Astrocyte (in vitro differentiated cells and primary cell): Measurements from ENCODE around the gene ANKRD34A. TPM values are rescaled to one million over a fixed set of nuclear protein-coding genes. Genes with fewer than 3 reads are reported as not detected.

Experiments used
- DNase-seq: peaks from one replicate; pipeline ENCODE4 v3.0.0-alpha.2; 2010; ENCODE audit warnings: low read depth
- FAIRE-seq: peaks from 2 replicates; lab custom pipeline; 2011; peaks lifted over from hg19 to GRCh38; lab: Jason Lieb, UNC
- H2AFZ ChIP-seq: 2 replicates; pipeline ENCODE4 v1.6.0; 2012; ENCODE audit warnings: low read depth, low read length, inconsistent platforms
- H3K27ac ChIP-seq: 2 replicates; pipeline ENCODE4 v1.5.1; 2011; ENCODE audit warnings: low read depth, low read length, inconsistent platforms
- H3K27me3 ChIP-seq: 2 replicates; pipeline ENCODE4 v1.6.0; 2011; ENCODE audit warnings: low read length, inconsistent platforms; ENCODE audit not compliant: insufficient read depth
- H3K36me3 ChIP-seq: 2 replicates; pipeline ENCODE4 v1.5.1; 2011; ENCODE audit warnings: low read length, inconsistent platforms; ENCODE audit not compliant: insufficient read depth
- H3K4me1 ChIP-seq: 2 replicates; pipeline ENCODE4 v1.5.1; 2011; ENCODE audit warnings: low read length, inconsistent platforms; ENCODE audit not compliant: insufficient read depth
- H3K4me2 ChIP-seq: 2 replicates; pipeline ENCODE4 v1.6.0; 2012; ENCODE audit warnings: low read length, inconsistent platforms
- H3K4me3 ChIP-seq: 2 replicates; pipeline ENCODE4 v1.5.1; 2011; ENCODE audit warnings: low read depth, mild to moderate bottlenecking, low read length, inconsistent platforms; ENCODE audit not compliant: insufficient read depth
- H3K79me2 ChIP-seq: 2 replicates; pipeline ENCODE4 v1.6.0; 2012; ENCODE audit warnings: mild to moderate bottlenecking, low read length, inconsistent platforms; ENCODE audit not compliant: insufficient read depth
- H3K9ac ChIP-seq: 2 replicates; pipeline ENCODE4 v1.6.0; 2012; ENCODE audit warnings: mild to moderate bottlenecking, low read length, inconsistent platforms
- H3K9me3 ChIP-seq: 2 replicates; pipeline ENCODE4 v1.5.1; 2012; ENCODE audit warnings: low read depth, mild to moderate bottlenecking, low read length, inconsistent platforms; ENCODE audit not compliant: insufficient read depth
- H4K20me1 ChIP-seq: 2 replicates; pipeline ENCODE4 v1.6.0; 2012; ENCODE audit warnings: low read length, inconsistent platforms; ENCODE audit not compliant: insufficient read depth
- H3K27ac Mint-ChIP-seq: one replicate; pipeline ENCODE4 v1.8.0; 2021; ENCODE audit warnings: mild to moderate bottlenecking, mixed read lengths; ENCODE audit not compliant: unreplicated experiment
- H3K27me3 Mint-ChIP-seq: one replicate; pipeline ENCODE4 v1.8.0; 2021; ENCODE audit warnings: low read depth, mixed read lengths; ENCODE audit not compliant: unreplicated experiment
- H3K36me3 Mint-ChIP-seq: one replicate; pipeline ENCODE4 v1.8.0; 2021; ENCODE audit warnings: low read depth, mixed read lengths; ENCODE audit not compliant: unreplicated experiment
- H3K4me1 Mint-ChIP-seq: one replicate; pipeline ENCODE4 v1.8.0; 2021; ENCODE audit warnings: low read depth, mixed read lengths; ENCODE audit not compliant: unreplicated experiment
- H3K4me3 Mint-ChIP-seq: one replicate; pipeline ENCODE4 v1.8.0; 2021; ENCODE audit warnings: mild to moderate bottlenecking, moderate library complexity, mixed read lengths; ENCODE audit not compliant: unreplicated experiment
- H3K9me3 Mint-ChIP-seq: one replicate; pipeline ENCODE4 v1.8.0; 2021; ENCODE audit warnings: mild to moderate bottlenecking, mixed read lengths; ENCODE audit not compliant: unreplicated experiment
- CTCF ChIP-seq: IDR thresholded peaks from 2 replicates; pipeline ENCODE4 v1.5.1; 2011; ENCODE audit warnings: low read depth, mild to moderate bottlenecking, inconsistent platforms, low read length, moderate library complexity; ENCODE audit not compliant: insufficient read depth
- EZH2 ChIP-seq: IDR thresholded peaks from 2 replicates; pipeline ENCODE4 v1.6.1; 2012; ENCODE audit warnings: mild to moderate bottlenecking, low read length, inconsistent platforms; ENCODE audit not compliant: insufficient read depth
- total RNA-seq: library from RNA; stranded (reverse); gene quantifications from 2 replicates; pipeline ENCODE4 v1.2.1, GENCODE V29; 2021

The ANKRD34A gene
- total RNA-seq, 1 donor from 2014 or later = 5.8 TPM

DNA sequence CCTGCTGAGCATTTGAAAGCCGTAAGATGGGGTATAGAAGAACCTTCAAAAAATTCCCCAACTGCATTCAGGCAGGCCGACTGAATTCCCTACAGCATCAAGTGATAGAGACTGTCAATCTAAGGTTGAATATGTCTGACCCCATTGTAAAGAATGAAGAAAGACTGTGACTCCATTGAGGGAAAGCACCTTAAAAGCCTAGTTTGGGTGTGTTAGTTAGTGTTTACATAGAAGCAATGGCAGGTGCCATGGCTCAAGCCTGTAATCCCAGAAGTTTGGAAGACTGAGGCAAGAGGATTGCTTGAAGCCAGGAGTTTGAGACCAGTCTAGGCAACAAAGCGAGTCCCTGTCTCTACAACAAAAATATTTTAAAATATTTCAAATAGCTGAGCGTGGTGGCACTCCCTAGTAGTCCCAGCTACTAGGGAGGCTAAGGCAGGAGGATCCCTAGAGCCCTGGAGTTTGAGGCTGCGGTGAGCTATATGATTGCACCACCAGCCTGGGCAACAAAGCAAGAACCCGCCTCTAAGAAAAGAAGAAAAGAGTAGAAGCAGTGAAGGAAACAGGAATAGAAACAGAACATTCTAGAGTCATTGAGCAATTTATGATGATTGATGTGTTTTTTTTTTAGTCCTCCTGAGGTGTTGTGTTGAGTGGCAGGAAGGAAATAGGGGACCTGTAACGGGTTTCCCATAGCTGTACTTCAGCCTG is 15.5 kb upstream of the ANKRD34A start:
- no peak overlapping the region for H3K27ac Mint-ChIP-seq
- FAIRE-seq = no peak
- Histone ChIP-seq H4K20me1 (no peaks in the 10 kb centered on the region), H3K4me1 (peaks cover 29% of the 10 kb centered on the region), H3K9ac (peak overlapping the region; percentile 59), H3K36me3 (no peaks in the 10 kb centered on the region), H3K4me2 (peak overlapping the region; percentile 79), H3K27ac (peak overlapping the region; percentile 93), H3K4me3 (no peak overlapping the region), H3K27me3 (no peaks in the 10 kb centered on the region), H3K79me2 (no peaks in the 10 kb centered on the region), H2AFZ (peak overlapping the region; percentile 21), H3K9me3 (no peaks in the 10 kb centered on the region)
- H3K36me3 Mint-ChIP-seq = no peaks in the 10 kb centered on the region
- H3K9me3 Mint-ChIP-seq = no peaks in the 10 kb centered on the region
- H3K4me1 Mint-ChIP-seq = peaks cover 8% of the 10 kb centered on the region
- no peak overlapping the region for H3K4me3 Mint-ChIP-seq
- TF ChIP-seq CTCF (no peak), EZH2 (no peak)
- no peak for DNase-seq
- no peaks in the 10 kb centered on the region for H3K27me3 Mint-ChIP-seq

GRCh38 chr1:145978854-145979745 is 14.7 kb upstream of the ANKRD34A start:
- Mint-ChIP-seq H3K27me3 (no peaks in the 10 kb centered on the region), H3K36me3 (no peaks in the 10 kb centered on the region), H3K4me3 (no peak overlapping the region), H3K4me1 (peaks cover 5% of the 10 kb centered on the region), H3K27ac (no peak overlapping the region), H3K9me3 (no peaks in the 10 kb centered on the region)
- no peaks in the 10 kb centered on the region for H3K36me3 ChIP-seq
- peak overlapping the region; percentile 80 for H3K9ac ChIP-seq
- peak; percentile 69 for FAIRE-seq
- H3K4me3 ChIP-seq = peak overlapping the region; percentile 24
- no peaks in the 10 kb centered on the region for H3K79me2 ChIP-seq
- peak; percentile 34 for TF ChIP-seq CTCF
- no peak for TF ChIP-seq EZH2
- H2AFZ ChIP-seq = peak overlapping the region; percentile 45
- no peaks in the 10 kb centered on the region for H3K9me3 ChIP-seq
- H3K4me2 ChIP-seq = peak overlapping the region; percentile 79
- peak overlapping the region; percentile 93 for H3K27ac ChIP-seq
- H3K4me1 ChIP-seq = peaks cover 28% of the 10 kb centered on the region
- no peaks in the 10 kb centered on the region for H3K27me3 ChIP-seq
- peak; percentile 100 for DNase-seq
- no peaks in the 10 kb centered on the region for H4K20me1 ChIP-seq
